HepG2 (cell line): ENCODE measurements around the gene AARSD1. TPM values are rescaled to one million over a fixed set of nuclear protein-coding genes. Genes with fewer than 3 reads are reported as not detected.

ENCODE experiments used
- ESRRA ChIP-seq: sonication (generic); formaldehyde crosslinking; IDR thresholded peaks from 2 replicates; pipeline ENCODE4 v1.5.1; 2020; ENCODE audit warnings: mild to moderate bottlenecking, low read depth, missing genetic modification reagents
- KDM5B ChIP-seq: sonication (generic); formaldehyde crosslinking; IDR thresholded peaks from 2 replicates; pipeline ENCODE4 v1.4.0; 2020; ENCODE audit warnings: missing genetic modification reagents, mild to moderate bottlenecking, borderline replicate concordance
- SIN3A ChIP-seq: IDR thresholded peaks from 2 replicates; pipeline ENCODE4 v1.6.1; 2011; ENCODE audit warnings: low read depth, mild to moderate bottlenecking, control low read depth, low read length, borderline replicate concordance
- ZEB1 ChIP-seq: IDR thresholded peaks from 2 replicates; pipeline ENCODE4 v1.6.1; 2012; ENCODE audit warnings: mild to moderate bottlenecking, low read depth, inconsistent platforms; ENCODE audit not compliant: insufficient replicate concordance
- ZNF33B ChIP-seq: sonication (generic); formaldehyde crosslinking; IDR thresholded peaks from 2 replicates; pipeline ENCODE4 v1.5.1; 2020; ENCODE audit warnings: mild to moderate bottlenecking, missing genetic modification reagents
- ZNF44 ChIP-seq: sonication (generic); formaldehyde crosslinking; IDR thresholded peaks from 2 replicates; pipeline ENCODE4 v1.5.1; 2020; ENCODE audit warnings: mild to moderate bottlenecking, missing genetic modification reagents
- polyA plus RNA-seq, 8 experiments: library from polyadenylated mRNA; depleted of rRNA in 3 of 8; stranded (reverse) in 7 of 8; unstranded in 1 of 8; fragments of >200 nt; fragmentation: Illumina TruSeq in 4 of 8; extraction: Trizol in 4 of 8; gene quantifications; 2 replicates each; pipeline versions ENCODE4 v1.2.1 to v1.2.3, GENCODE V29; 2011 to 2016; ENCODE audit warnings: low read depth in 4 of 8, missing spikeins in 1 of 8, mixed read lengths in 1 of 8; ENCODE audit not compliant: insufficient read depth in 1 of 8
- total RNA-seq, 5 experiments: library from RNA; depleted of rRNA; stranded (reverse); fragments of >200 nt; fragmentation: Illumina TruSeq; extraction: Trizol; gene quantifications; 2 replicates each; pipeline ENCODE4 v1.2.3, GENCODE V29; 2016; ENCODE audit warnings: low read depth in 1 of 5
- TF ChIP-seq, protein P1 (sequence below): IDR thresholded peaks from 2 replicates; pipeline ENCODE4 v1.6.1; 2018; ENCODE audit warnings: missing genetic modification reagents
- TF ChIP-seq, protein P2 (sequence below): sonication (generic); formaldehyde crosslinking; IDR thresholded peaks from 2 replicates; pipeline ENCODE4 v1.8.0; 2022; ENCODE audit warnings: mild to moderate bottlenecking, missing genetic modification reagents
- TF ChIP-seq, protein P3 (sequence below): sonication (generic); formaldehyde crosslinking; IDR thresholded peaks from 2 replicates; pipeline ENCODE4 v1.4.0; 2020; ENCODE audit warnings: missing genetic modification reagents
- TF ChIP-seq, protein P4 (sequence below): sonication (generic); formaldehyde crosslinking; IDR thresholded peaks from 2 replicates; pipeline ENCODE4 v1.9.0; 2021; ENCODE audit warnings: missing genetic modification reagents, borderline replicate concordance
- TF ChIP-seq, protein P5 (sequence below): sonication (generic); formaldehyde crosslinking; IDR thresholded peaks from 2 replicates; pipeline ENCODE4 v1.4.0; 2020; ENCODE audit warnings: missing genetic modification reagents
- TF ChIP-seq, protein P6 (sequence below): sonication (generic); formaldehyde crosslinking; IDR thresholded peaks from 2 replicates; pipeline ENCODE4 v1.8.1; 2023; ENCODE audit warnings: mild to moderate bottlenecking, moderate library complexity, missing genetic modification reagents
- TF ChIP-seq, protein P7 (sequence below): sonication (generic); formaldehyde crosslinking; conservative IDR thresholded peaks from 2 replicates; pipeline ENCODE4 v1.8.0; 2022; ENCODE audit warnings: missing genetic modification reagents

AARSD1 gene
- total and polyA plus RNA-seq, 2 of the 13 experiments (the other 11 are each of a cell fraction or from before 2014, with no cell fraction given), result 24.7 to 29.3 TPM

DNA sequence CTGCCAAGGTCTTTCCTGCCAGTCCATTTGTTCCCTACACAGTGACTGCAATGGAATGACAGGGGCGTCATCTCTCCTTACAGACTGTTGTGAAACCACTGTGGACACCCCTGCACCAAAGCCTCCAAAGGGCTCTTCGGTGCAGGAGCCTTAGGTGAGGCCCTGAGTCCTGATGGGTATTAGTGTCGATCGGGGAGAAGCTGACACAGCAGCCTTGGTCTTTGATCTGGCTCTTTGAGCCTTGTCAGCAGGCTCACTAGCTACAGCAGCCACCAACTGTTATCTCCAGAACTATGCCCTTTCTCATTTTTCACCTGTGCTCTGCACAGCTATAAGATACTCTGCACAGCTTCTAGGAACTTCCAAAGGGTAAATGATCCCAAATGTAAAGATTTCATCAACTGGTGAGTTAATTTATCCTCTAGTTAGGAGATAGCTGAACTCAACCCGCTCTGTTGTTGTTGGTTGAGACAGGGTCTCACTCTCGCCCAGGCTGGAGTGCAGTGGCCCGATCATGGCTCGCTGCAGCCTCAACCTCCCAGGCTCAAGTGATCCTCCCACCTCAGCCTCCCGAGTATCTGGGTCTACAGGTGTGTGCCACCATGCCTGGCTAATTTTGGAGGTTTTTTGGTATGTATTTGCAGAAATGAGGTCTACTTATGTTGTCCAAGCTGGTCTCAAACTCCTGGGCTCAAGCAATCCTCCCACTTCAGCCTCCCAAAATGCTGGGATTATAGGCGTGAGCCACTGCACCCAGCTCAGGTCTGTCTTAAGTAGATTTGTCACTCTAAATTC, 44.0 kb downstream of the AARSD1 start (continued):
- TF ChIP-seq, protein P1, sequence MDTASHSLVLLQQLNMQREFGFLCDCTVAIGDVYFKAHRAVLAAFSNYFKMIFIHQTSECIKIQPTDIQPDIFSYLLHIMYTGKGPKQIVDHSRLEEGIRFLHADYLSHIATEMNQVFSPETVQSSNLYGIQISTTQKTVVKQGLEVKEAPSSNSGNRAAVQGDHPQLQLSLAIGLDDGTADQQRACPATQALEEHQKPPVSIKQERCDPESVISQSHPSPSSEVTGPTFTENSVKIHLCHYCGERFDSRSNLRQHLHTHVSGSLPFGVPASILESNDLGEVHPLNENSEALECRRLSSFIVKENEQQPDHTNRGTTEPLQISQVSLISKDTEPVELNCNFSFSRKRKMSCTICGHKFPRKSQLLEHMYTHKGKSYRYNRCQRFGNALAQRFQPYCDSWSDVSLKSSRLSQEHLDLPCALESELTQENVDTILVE (CRISPR knock-in tag), result peak; percentile 61
- TF ChIP-seq SIN3A (0 out of 2 replicates have a peak, but pooled peaks have one; percentile 31), KDM5B (CRISPR knock-in tag) (peak; percentile 85; the same call in 1 of the 2 replicates), ESRRA (CRISPR knock-in tag) (peak; percentile 87), ZNF33B (CRISPR knock-in tag) (0 out of 2 replicates have a peak, but pooled peaks have one; percentile 48), ZNF44 (CRISPR knock-in tag) (0 out of 2 replicates have a peak, but pooled peaks have one; percentile 49), ZEB1 (peak; percentile 61)
- TF ChIP-seq, protein P2, sequence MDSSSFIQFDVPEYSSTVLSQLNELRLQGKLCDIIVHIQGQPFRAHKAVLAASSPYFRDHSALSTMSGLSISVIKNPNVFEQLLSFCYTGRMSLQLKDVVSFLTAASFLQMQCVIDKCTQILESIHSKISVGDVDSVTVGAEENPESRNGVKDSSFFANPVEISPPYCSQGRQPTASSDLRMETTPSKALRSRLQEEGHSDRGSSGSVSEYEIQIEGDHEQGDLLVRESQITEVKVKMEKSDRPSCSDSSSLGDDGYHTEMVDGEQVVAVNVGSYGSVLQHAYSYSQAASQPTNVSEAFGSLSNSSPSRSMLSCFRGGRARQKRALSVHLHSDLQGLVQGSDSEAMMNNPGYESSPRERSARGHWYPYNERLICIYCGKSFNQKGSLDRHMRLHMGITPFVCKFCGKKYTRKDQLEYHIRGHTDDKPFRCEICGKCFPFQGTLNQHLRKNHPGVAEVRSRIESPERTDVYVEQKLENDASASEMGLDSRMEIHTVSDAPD, result peak; percentile 79; the same call in 1 of the 2 replicates
- TF ChIP-seq, protein P3, sequence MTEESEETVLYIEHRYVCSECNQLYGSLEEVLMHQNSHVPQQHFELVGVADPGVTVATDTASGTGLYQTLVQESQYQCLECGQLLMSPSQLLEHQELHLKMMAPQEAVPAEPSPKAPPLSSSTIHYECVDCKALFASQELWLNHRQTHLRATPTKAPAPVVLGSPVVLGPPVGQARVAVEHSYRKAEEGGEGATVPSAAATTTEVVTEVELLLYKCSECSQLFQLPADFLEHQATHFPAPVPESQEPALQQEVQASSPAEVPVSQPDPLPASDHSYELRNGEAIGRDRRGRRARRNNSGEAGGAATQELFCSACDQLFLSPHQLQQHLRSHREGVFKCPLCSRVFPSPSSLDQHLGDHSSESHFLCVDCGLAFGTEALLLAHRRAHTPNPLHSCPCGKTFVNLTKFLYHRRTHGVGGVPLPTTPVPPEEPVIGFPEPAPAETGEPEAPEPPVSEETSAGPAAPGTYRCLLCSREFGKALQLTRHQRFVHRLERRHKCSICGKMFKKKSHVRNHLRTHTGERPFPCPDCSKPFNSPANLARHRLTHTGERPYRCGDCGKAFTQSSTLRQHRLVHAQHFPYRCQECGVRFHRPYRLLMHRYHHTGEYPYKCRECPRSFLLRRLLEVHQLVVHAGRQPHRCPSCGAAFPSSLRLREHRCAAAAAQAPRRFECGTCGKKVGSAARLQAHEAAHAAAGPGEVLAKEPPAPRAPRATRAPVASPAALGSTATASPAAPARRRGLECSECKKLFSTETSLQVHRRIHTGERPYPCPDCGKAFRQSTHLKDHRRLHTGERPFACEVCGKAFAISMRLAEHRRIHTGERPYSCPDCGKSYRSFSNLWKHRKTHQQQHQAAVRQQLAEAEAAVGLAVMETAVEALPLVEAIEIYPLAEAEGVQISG (CRISPR knock-in tag), result peak; percentile 39
- TF ChIP-seq, protein P4, sequence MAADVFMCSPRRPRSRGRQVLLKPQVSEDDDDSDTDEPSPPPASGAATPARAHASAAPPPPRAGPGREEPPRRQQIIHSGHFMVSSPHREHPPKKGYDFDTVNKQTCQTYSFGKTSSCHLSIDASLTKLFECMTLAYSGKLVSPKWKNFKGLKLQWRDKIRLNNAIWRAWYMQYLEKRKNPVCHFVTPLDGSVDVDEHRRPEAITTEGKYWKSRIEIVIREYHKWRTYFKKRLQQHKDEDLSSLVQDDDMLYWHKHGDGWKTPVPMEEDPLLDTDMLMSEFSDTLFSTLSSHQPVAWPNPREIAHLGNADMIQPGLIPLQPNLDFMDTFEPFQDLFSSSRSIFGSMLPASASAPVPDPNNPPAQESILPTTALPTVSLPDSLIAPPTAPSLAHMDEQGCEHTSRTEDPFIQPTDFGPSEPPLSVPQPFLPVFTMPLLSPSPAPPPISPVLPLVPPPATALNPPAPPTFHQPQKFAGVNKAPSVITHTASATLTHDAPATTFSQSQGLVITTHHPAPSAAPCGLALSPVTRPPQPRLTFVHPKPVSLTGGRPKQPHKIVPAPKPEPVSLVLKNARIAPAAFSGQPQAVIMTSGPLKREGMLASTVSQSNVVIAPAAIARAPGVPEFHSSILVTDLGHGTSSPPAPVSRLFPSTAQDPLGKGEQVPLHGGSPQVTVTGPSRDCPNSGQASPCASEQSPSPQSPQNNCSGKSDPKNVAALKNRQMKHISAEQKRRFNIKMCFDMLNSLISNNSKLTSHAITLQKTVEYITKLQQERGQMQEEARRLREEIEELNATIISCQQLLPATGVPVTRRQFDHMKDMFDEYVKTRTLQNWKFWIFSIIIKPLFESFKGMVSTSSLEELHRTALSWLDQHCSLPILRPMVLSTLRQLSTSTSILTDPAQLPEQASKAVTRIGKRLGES (CRISPR knock-in tag), result no peak
- TF ChIP-seq, protein P5, sequence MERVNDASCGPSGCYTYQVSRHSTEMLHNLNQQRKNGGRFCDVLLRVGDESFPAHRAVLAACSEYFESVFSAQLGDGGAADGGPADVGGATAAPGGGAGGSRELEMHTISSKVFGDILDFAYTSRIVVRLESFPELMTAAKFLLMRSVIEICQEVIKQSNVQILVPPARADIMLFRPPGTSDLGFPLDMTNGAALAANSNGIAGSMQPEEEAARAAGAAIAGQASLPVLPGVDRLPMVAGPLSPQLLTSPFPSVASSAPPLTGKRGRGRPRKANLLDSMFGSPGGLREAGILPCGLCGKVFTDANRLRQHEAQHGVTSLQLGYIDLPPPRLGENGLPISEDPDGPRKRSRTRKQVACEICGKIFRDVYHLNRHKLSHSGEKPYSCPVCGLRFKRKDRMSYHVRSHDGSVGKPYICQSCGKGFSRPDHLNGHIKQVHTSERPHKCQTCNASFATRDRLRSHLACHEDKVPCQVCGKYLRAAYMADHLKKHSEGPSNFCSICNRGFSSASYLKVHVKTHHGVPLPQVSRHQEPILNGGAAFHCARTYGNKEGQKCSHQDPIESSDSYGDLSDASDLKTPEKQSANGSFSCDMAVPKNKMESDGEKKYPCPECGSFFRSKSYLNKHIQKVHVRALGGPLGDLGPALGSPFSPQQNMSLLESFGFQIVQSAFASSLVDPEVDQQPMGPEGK (CRISPR knock-in tag), result peak; percentile 62
- TF ChIP-seq, protein P6, sequence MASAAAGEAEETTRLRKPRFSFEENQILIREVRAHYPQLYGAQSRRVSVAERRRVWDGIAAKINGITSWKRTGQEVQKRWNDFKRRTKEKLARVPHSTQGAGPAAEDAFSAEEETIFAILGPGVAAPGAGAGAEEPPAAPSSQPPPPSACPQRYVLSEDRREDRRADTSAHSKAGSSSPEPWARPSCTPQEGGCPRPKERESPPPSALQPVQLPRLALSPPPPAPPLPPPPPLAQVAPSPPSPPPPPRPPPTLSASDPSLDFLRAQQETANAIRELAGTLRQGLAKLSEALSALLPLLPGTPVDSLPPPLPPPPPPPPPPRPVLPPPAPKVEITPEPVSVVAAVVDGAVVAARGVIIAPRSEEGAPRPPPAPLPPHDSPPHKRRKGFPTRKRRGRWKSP (CRISPR knock-in tag), result 0 out of 2 replicates have a peak, but pooled peaks have one; percentile 35
- TF ChIP-seq, protein P7, sequence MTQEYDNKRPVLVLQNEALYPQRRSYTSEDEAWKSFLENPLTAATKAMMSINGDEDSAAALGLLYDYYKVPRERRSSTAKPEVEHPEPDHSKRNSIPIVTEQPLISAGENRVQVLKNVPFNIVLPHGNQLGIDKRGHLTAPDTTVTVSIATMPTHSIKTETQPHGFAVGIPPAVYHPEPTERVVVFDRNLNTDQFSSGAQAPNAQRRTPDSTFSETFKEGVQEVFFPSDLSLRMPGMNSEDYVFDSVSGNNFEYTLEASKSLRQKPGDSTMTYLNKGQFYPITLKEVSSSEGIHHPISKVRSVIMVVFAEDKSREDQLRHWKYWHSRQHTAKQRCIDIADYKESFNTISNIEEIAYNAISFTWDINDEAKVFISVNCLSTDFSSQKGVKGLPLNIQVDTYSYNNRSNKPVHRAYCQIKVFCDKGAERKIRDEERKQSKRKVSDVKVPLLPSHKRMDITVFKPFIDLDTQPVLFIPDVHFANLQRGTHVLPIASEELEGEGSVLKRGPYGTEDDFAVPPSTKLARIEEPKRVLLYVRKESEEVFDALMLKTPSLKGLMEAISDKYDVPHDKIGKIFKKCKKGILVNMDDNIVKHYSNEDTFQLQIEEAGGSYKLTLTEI (CRISPR knock-in tag), result no peak
